Cerebellar nuclear complex (tissue), 1 donor: Measurements from ENCODE around the gene CNTN5.

Experiments
- DNase-seq, 2 experiments: peaks; one replicate each; lab custom pipeline; 2025; lab: John Stamatoyannopoulos, UW

CNTN5 gene

GRCh38 chr11:100094121-100094865 lies 1073.5 kb downstream of the CNTN5 start:
- DNase-seq = no peak

GRCh38 chr11:100095809-100096208 lies 1075.1 kb downstream of the CNTN5 start:
- no peak for DNase-seq

- no peak for DNase-seq
These were observed 1077.8 kb downstream of the CNTN5 start for GRCh38 chr11:100098560-100098959.

- DNase-seq = no peak
These were observed 1084.7 kb downstream of the CNTN5 start for GRCh38 chr11:100105255-100105981.

- DNase-seq = no peak
These were observed 1085.2 kb downstream of the CNTN5 start for GRCh38 chr11:100105982-100106358.

- no peak for DNase-seq
These were observed 1098.4 kb downstream of the CNTN5 start for GRCh38 chr11:100119176-100119575.

GRCh38 chr11:100133114-100133513 lies 1112.4 kb downstream of the CNTN5 start:
- DNase-seq = no peak

GRCh38 chr11:100141201-100141600 lies 1120.5 kb downstream of the CNTN5 start:
- DNase-seq = no peak

GRCh38 chr11:100151944-100152343 lies 1131.2 kb downstream of the CNTN5 start:
- no peak for DNase-seq

GRCh38 chr11:100152766-100153165 lies 1132.0 kb downstream of the CNTN5 start:
- no peak for DNase-seq

- DNase-seq = no peak
These were observed 1142.7 kb downstream of the CNTN5 start for GRCh38 chr11:100163471-100163870.

GRCh38 chr11:100174881-100175280 lies 1154.1 kb downstream of the CNTN5 start:
- DNase-seq = no peak

- no peak for DNase-seq
These were observed 1155.7 kb downstream of the CNTN5 start for GRCh38 chr11:100176456-100176855.

GRCh38 chr11:100177651-100178050 lies 1156.9 kb downstream of the CNTN5 start:
- no peak for DNase-seq

GRCh38 chr11:100182350-100182749 lies 1161.6 kb downstream of the CNTN5 start:
- no peak for DNase-seq

- no peak for DNase-seq
These were observed 1162.2 kb downstream of the CNTN5 start for GRCh38 chr11:100182927-100183326.

- no peak for DNase-seq
These were observed 1164.8 kb downstream of the CNTN5 start for GRCh38 chr11:100185588-100185987.

GRCh38 chr11:100188137-100188783 lies 1167.5 kb downstream of the CNTN5 start:
- no peak for DNase-seq

GRCh38 chr11:100190395-100190794 lies 1169.6 kb downstream of the CNTN5 start:
- no peak for DNase-seq

GRCh38 chr11:100192181-100192580 lies 1171.4 kb downstream of the CNTN5 start:
- no peak for DNase-seq

- no peak for DNase-seq
These were observed 1183.0 kb downstream of the CNTN5 start for GRCh38 chr11:100203789-100204188.

GRCh38 chr11:100205926-100206325 lies 1185.2 kb downstream of the CNTN5 start:
- no peak for DNase-seq

GRCh38 chr11:100208207-100208606 lies 1187.5 kb downstream of the CNTN5 start:
- DNase-seq = no peak
